ENCODE measurements around the gene CAMSAP3.

Gene CAMSAP3

DNA sequence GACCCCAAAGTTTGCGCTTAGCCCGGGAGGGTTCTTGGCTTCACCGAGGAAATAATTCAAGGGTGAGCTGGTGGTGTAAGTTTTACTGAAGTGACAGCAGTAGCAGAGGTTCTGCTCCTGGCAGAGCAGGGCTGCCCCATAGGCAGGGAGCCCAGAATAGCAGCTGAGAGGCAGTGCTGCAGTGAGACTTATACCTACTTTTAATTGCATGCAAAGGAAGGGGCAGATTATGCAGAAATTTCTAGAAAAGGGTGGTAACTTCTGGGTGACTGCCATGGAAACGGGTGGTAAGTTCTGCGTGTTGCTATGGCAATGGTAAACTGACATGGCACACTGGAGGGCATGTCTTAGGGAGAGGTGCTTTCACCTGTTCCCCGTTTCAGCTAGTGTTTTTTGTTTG is 17.5 kb upstream of the CAMSAP3 start:
- no peak for DNase-seq (ENCODE audit: low read depth)

DNA sequence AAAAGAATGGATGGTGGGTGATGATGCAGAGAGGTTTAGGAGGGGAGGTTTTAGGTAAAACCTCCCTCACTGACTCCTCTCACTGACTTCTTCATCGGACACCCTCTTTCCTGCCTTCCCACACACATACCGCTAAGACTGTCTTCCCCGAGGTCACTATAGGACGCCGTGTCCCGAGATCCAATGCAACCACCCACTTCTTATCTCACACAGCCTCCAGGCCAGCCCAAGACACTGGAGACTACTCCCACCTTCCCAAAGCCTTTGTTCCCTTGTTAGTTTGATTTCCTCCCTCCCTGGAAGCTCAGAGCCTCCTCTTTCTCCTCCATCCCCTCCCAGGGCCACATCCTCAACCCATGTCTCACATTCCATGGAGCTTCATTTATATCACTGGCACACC is 16.5 kb upstream of the CAMSAP3 start:
- DNase-seq (ENCODE audit: low read depth) = no peak

DNA sequence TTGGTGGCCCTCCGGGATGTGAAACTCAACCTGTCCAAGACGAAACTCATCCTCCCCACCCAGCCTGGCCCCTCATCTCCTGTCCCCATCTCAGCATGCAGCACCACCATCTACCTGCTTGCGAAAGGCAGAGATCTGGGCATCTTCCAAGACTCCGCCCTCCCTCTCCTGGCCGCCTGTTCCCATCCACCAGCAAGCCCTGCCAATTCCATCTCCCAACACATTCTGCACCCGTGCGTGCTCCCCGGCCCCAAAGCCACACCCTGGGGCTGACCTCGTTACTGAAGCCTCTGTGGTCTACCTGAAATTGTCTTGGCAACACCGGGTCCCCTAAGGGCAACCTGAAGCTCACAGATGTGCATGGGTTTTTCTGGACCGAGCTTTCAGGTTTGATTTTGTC is 13.2 kb upstream of the CAMSAP3 start:
- DNase-seq (ENCODE audit: low read depth) = no peak

DNA sequence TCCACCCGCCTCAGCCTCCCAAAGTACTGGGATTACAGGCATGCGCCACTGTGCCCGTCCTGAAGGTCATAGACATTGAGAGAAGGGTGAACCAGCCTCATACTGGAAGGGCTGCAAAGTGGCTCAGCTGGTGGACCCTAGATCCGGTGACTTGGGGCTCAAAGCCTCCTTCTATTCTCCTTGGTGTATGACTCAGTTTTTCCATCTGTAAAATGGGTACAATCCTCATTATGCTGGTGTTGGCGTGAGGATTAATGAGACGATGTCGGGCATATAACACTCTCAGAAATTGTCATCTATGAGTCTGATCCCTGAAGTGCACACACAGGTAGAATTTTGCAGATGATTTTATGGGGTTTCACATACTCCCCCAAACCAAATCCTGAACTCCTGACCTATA is 5.8 kb upstream of the CAMSAP3 start:
- DNase-seq (ENCODE audit: low read depth) = no peak

DNA sequence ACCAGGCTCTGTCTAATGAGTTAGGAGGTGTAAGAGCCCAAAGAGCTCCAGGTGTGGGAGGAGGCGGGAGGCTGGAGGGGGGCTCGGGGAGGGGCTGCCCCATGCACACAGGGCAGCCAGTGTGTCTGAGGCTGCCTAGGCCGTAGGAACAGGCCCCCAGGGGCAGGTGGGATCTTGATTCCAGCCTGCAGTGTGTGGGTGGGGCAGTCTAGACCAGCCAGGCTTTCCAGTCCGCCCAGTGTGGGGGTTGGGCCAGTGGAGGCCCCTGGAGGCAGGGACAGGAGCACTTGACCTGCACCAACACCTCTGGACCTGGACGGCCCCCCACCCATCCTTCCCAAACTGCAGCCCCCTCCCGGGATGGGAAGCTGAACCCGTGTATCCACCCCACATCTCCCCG is 5.4 kb upstream of the CAMSAP3 start:
- no peak for DNase-seq (ENCODE audit: low read depth)

DNA sequence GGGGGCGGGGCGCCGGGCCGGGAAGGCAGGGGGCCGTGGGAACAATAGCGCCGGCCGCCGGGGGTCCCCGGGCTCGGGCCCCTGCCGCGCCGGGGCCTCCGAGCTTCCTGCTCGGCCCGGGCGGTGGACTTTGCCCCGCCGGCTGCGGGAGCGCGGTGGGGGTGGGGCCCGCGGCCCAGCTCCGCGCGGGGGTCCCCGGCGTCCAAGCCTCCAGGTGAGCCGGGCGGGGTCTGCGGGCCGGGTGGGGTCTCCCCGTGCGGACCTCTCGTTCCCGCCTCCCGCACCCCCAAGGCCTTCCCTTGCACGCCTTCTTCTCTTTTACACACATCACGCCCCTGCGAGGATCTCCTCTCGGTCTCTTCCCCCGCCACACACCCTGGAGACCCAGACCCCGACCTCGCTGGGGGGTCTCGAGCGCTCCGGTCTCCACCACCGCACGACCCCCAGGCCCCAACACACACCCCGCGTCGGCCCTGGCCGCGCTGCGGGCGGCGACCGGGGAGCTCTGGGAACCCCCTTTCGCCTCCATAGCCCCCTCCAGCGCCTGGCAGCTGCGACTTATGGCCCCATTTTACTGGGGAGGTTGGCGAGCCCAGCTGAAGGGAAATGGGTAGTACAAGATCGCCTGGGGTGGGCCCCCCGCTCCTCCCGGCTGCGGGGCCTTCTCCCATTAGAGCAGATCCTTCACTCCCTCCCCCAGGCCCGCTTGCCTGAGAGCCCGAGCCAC is 711 bp downstream of the CAMSAP3 start:
- DNase-seq (ENCODE audit: low read depth) = no peak

DNA sequence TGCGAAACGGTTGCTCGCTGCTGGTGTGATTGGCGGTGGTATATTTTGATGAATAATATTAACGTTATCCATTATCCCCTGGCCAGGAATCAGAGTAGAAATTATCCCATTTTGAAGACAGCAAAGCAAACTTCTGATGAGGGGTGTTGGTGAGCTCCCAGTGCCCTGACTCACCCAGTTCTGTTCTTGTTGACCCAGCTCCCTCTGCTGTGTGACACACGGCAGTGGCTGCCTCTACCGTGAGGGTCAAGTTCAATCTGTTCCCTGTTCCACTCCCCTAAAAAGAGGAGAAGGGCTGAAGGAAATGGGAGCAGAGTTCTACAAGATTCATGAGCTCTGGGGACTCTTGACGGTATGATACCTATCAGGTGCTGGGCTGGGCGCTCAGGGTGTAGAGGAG is 2.0 kb downstream of the CAMSAP3 start:
- DNase-seq (ENCODE audit: low read depth) = no peak

DNA sequence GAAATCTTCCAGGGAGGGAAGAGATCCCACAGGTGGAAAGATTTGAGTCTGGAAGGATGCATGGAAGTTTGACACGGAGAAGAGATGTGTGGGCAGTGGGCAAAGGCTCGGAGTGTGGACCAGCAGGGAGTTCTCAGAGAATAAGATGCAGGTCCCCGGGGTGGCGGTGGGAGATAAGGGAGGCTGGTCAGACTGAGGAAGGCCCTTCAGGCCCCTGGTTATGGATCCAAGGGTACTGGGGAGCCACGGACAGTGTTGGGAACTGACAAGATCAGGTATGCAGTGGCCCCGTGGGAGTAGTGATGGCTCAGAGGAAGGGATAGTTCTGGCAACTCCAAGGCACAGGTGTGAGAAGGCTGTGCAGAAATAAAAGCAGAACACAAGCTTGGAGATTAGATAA is 2.5 kb downstream of the CAMSAP3 start:
- no peak for DNase-seq (ENCODE audit: low read depth)

DNA sequence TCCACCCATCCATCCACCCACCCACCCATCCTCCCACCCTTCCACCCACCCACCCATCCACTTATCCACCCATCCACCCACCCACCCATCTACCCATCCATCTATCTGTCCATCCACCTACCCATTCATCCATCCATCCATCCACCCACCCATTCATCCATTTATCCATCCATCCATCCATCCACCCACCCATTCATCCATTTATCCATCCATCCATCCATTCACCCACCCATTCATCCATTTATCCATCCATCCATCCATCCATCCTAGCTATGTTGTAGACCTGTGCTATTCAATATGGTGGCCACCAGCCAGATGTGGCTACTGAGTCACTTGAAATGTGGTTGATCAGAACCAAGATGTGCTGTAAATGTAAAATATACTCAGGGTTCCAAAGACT is 5.1 kb downstream of the CAMSAP3 start:
- DNase-seq (ENCODE audit: low read depth) = no peak

DNA sequence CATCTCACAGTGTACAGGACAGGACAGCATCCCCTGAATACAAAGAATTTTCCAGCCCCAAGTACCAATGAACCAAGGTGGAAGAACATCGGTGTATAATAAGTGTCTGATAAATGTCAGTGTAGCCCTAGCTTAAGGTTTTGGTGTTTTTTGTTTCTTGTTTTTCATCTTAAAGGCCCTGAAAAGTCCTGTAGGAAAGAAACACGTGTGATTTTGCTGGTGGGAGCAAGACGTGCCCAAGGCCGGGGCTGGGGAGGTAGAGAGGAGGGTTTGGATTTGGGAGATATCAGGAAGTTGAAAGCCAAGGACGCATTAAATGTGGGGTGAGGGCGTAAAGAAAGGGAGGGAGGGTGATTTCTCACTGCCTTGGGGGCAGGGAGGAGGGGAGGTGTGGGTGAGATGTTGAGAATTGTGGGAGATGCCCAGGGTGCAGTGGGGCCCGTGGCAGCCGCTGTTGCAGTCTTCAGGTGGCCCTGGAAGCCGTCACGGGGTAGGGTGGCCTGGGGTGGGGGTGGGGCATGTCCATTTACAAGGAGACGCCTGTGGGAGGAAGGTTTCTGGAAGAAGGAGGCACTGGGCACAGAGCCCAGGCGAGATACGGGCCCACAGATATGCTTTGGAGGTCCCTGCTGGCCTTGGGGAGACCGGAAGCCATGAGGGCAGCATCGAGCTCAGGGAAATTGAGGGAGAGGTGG is 6.7 kb downstream of the CAMSAP3 start:
- no peak for DNase-seq (ENCODE audit: low read depth)

DNA sequence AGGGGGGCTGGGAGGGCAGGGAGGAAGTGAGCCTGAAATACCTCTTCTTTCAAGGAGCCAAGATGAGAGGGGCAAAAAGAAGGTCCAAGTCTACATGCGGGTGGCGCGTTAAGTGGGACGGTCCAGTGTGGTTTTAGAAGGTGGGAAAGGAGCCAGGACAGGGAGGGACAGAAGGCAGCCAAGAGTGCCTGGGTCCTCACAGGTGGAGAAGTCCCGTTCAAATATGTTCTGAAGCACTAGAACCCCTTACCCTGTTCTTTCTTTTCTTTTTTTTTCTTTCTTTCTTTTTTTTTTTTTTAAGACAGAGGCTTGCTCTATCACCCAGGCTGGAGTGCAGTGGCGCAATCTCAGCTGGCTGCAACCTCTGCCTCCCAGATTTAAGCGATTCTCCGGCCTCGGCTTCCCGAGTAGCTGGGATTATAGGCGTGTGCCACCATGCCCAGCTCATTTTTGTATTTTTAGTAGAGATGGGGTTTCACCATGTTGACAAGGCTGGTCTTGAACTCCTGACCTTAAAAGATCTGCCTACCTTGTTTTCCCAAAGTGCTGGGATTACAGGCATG is 7.4 kb downstream of the CAMSAP3 start:
- DNase-seq (ENCODE audit: low read depth) = no peak

DNA sequence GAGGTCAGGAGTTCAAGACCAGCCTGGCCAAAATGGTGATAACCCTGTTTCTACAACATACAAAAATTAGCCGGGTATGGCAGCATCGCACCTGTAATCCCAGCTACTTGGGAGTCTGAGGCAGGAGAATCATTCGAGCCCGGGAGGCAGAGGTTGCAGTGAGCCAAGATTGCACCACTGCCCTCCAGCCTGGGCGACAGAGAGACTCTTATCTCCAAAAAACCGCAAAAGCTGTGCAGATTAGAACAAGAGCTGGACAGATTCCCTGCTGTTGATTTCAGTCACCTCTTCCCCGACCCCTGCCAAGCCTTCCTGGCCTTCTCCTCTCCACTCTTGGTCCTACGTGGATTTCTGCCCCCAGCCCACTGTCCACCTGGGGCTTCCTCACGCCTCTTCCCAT is 8.3 kb downstream of the CAMSAP3 start:
- DNase-seq (ENCODE audit: low read depth) = no peak

DNA sequence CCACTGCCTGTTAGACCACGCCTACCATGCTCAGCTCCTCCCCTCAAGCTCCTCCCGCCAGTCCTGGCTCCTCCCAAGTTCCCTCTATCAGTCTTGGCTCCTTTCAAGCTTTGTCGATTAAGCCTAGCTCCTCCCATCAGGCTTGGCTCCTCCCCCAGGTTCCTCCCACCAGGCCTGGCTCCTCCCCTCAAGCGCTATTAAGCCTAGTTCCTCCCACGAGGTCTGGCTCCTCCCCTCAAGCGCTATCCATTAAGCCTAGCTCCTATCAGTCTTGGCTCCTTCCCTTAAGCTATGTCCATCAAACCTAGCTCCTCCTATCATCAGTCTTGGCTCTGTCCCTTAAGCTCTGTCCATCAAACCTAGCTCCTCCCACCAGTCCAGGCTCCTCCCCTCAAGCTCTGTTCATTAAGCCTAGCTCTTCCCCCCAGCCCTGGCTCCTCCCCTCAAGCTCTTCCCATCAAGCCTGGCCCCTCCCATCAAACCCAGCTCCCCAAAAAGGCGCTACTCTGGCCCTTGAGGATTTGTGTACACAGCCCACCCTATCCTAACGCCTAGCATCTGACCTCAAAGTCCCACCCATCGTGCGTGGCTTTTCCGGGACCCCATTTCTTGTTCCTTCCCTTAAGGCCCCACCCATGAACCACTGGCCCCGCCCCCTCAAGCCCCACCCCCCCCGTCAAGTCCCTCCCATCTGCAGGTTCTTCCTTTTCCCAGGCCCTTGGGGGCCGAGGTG is 10.0 kb downstream of the CAMSAP3 start:
- DNase-seq (ENCODE audit: low read depth) = no peak

DNA sequence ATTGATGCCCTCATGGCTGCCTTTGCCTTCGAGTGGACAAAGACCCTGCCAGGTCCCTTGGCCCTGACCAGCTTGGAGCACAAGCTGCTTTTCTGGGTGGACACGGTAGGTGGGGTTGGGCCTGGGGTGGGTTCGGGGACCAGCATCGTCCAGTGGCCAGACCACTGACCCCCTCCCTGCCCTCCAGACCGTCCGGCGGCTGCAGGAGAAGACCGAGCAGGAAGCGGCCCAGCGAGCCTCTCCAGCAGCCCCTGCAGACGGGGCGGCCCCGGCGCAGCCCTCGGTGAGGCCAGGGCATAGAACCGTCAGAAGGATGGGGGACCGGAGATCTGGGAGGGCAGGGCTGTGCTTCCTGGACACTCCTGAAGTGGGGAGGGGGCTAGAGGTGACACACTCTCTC is 10.6 kb downstream of the CAMSAP3 start:
- no peak for DNase-seq (ENCODE audit: low read depth)

DNA sequence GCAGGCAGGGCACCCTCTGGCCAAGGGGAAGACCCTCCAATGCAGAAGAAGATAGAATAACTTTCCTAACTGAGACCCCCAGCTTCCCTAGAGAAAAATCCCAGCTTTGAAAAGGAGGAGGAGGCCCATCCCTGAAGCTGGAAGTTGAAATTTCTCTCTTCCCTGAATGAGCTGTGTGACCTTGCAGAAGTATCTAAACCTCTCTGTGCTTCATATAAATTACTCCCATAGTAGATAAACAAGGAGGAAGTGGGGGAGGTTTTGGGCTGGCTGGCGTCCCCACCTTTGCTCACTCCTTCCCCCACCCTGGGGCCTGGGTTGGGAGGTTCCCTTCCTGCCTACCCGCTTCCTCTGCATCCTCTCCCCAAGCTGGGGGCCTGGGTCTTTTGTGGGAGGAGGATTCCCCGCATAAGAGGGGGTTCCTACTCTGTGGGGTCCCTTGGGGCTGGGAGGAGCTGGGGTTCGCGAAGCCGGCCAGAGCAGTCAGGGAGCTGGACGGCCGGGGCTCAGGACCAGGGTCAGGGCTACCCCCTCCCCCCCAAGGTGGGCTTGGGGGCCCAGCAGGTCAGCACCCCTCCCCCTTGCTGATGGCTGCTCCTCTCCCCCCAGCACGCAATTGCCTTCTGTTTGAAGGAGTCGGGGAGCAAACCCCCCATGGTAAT is 11.7 kb downstream of the CAMSAP3 start:
- no peak for DNase-seq (ENCODE audit: low read depth)

DNA sequence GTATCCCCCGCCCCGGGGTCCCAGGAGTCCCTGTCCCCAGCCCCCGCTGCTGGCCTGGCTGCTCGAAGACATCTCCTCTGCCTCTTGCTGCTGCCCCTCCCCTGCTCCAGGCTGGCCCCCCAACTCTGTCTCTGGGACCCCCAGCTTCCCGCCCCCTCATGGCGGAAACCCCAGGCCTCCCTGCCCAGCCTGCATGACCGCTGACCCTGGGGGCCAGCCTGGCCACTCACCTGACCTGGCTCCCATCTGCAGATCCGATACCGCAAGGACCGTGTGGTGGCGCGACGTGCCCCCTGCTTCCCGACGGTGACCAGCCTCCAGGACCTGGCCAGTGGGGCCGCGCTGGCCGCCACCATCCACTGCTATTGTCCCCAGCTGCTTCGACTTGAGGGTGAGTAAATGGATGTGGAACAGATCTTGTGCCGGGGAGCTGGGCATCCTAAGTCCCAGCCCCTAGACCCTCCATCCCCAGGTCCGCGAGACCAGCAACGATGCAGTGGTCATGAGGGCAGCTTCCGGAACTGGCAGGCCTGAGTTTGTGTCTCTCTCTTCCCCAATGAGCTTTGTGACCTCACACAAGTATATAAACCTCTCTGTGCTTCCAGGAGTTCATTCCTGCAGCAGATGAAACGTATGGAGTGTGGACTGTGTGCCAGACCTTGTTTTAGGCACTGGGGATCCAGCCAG is 12.4 kb downstream of the CAMSAP3 start:
- DNase-seq (ENCODE audit: low read depth) = no peak

DNA sequence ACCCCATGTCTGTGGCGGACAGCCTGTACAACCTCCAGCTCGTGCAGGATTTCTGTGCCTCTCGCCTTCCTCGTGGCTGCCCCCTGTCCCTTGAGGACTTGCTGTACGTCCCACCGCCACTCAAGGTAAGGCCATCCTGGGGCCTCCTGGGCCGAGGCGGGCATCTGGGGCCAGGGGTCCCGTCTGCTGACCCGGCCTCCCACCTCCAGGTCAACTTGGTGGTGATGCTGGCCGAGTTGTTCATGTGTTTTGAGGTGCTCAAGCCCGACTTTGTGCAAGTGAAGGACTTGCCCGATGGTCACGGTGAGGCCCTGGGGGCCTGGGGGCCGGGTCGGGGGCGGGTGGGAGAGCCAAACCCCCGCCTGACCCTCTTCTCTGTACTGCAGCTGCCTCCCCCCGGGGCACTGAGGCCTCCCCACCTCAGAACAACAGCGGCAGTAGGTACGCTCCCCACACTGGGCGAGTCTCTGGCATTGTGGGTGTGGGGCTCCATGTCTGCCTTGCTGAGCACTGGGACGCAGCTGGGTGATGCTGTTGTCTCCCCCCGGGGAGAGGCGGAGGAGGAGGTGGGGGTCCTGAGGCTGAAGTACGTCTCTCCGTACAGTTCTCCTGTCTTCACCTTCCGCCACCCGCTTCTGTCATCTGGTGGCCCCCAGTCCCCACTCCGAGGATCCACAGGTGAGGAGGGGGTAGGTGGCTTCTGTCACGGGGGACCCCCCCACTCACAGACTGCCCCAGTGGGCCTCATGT is 15.0 kb downstream of the CAMSAP3 start:
- no peak for DNase-seq (ENCODE audit: low read depth)

DNA sequence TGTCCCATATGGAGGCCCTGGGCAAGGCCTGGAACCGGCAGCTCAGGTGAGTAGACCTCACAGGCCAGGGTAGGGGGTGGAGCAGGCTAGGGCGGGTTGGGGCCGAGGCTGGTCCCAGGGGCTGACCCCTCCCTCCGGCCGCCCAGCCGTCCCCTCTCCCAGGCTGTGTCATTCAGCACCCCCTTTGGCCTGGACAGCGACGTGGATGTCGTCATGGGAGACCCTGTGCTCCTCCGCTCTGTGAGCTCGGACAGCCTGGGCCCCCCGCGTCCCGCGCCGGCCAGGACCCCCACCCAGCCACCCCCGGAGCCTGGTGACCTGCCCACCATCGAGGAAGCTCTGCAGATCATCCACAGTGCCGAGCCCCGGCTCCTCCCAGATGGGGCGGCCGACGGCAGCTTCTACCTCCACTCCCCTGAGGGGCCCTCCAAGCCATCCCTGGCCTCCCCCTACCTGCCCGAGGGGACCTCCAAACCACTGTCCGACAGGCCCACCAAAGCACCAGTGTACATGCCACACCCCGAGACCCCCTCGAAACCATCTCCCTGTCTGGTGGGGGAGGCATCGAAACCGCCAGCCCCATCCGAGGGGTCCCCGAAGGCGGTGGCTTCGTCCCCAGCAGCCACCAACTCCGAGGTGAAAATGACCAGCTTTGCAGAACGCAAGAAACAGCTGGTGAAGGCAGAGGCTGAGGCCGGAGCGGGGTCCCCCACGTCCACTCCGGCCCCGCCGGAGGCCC is 16.0 kb downstream of the CAMSAP3 start:
- DNase-seq (ENCODE audit: low read depth) = no peak

DNA sequence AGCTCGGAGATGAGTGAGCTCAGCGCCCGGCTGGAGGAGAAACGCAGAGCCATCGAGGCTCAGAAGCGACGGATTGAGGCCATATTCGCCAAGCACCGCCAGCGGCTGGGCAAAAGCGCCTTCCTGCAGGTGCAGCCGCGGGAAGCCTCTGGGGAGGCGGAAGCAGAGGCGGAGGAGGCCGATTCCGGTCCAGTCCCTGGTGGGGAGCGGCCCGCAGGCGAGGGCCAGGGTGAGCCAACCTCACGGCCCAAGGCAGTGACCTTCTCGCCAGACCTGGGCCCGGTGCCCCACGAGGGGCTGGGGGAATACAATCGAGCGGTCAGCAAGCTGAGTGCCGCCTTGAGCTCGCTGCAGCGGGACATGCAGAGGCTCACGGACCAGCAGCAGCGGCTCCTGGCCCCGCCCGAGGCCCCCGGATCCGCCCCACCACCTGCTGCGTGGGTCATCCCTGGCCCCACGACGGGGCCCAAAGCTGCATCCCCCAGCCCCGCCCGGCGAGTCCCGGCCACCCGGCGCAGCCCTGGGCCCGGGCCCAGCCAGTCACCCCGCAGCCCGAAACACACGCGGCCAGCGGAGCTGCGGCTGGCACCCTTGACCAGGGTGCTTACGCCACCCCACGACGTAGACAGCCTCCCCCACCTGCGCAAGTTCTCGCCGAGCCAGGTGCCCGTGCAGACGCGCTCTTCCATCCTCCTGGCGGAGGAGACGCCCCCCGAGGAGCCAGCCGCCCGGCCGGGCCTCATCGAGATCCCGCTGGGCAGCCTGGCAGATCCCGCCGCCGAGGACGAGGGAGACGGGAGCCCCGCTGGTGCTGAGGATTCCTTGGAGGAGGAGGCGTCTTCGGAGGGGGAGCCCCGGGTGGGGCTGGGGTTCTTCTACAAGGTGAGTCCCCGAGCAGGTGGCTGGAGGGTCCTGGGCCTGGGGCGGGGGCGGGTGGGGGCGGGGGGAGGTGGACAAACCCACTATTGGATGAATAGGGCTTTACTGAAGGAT is 16.9 kb downstream of the CAMSAP3 start:
- no peak for DNase-seq (ENCODE audit: low read depth)

All from fibroblast of the conjunctiva (primary cell).